CD4-positive, CD25-positive, alpha-beta regulatory T cell (primary cell): Measurements from ENCODE around the gene APCDD1L. TPM values are rescaled to one million over a fixed set of nuclear protein-coding genes. Genes with fewer than 3 reads are reported as not detected.

Experiments
- ATAC-seq, 2 donors: fragments of 150-1000 bp; cut with Tn5 transposase; one replicate each; pipeline ENCODE4 v1.10.0; 2021; ENCODE audit warnings: low read depth in 2 of 2, moderate number of reproducible peaks in 2 of 2, moderate library complexity in 1 of 2
- DNase-seq, 3 donors: peaks; one replicate each; pipeline versions ENCODE4 v3.0.0 to v3.0.0-alpha.2; 2012 to 2022; ENCODE audit warnings: mixed read lengths in 1 of 3
- H3K27ac ChIP-seq: one replicate; pipeline ENCODE4 v1.7.0; 2013; ENCODE audit warnings: mild to moderate bottlenecking, low read length; ENCODE audit not compliant: insufficient read depth, poor library complexity, severe bottlenecking
- H3K27me3 ChIP-seq: one replicate; pipeline ENCODE4 v1.7.0; 2013; ENCODE audit warnings: low read length; ENCODE audit not compliant: control insufficient read depth, insufficient read depth
- H3K36me3 ChIP-seq: one replicate; pipeline ENCODE4 v1.7.0; 2013; ENCODE audit warnings: mild to moderate bottlenecking, low read length, moderate library complexity; ENCODE audit not compliant: control insufficient read depth, insufficient read depth
- H3K4me1 ChIP-seq: 2 replicates; pipeline ENCODE4 v1.7.0; 2013; ENCODE audit warnings: mild to moderate bottlenecking, low read length; ENCODE audit not compliant: insufficient read depth, control insufficient read depth, poor library complexity, severe bottlenecking
- H3K4me3 ChIP-seq: one replicate; pipeline ENCODE4 v1.7.0; 2013; ENCODE audit warnings: low read depth, mild to moderate bottlenecking, low read length, moderate library complexity
- H3K9me3 ChIP-seq, 2 experiments: 1 replicate in 1 of 2; 2 replicates in 1 of 2; pipeline ENCODE4 v1.7.0; 2013; ENCODE audit warnings: low read length in 2 of 2, mild to moderate bottlenecking in 1 of 2, moderate library complexity in 1 of 2; ENCODE audit not compliant: control insufficient read depth in 2 of 2
- H3K27ac Mint-ChIP-seq, 3 donors: one replicate each; pipeline ENCODE4 v1.8.0; 2020 to 2022; ENCODE audit warnings: mild to moderate bottlenecking in 3 of 3, mixed read lengths in 3 of 3, moderate library complexity in 2 of 3
- H3K27me3 Mint-ChIP-seq: one replicate; pipeline ENCODE4 v1.8.0; 2022; ENCODE audit warnings: mild to moderate bottlenecking, mixed read lengths
- H3K36me3 Mint-ChIP-seq: one replicate; pipeline ENCODE4 v1.8.0; 2020; ENCODE audit warnings: mixed read lengths
- H3K4me1 Mint-ChIP-seq, 4 donors: one replicate each; pipeline ENCODE4 v1.8.0; 2020 to 2022; ENCODE audit warnings: mixed read lengths in 4 of 4, mild to moderate bottlenecking in 1 of 4
- H3K4me3 Mint-ChIP-seq, 4 donors: one replicate each; pipeline ENCODE4 v1.8.0; 2020 to 2022; ENCODE audit warnings: mild to moderate bottlenecking in 4 of 4, mixed read lengths in 4 of 4, moderate library complexity in 3 of 4
- H3K9me3 Mint-ChIP-seq, 7 donors: one replicate each; pipeline ENCODE4 v1.8.0; 2020 to 2022; ENCODE audit warnings: mixed read lengths in 7 of 7, mild to moderate bottlenecking in 3 of 7, moderate library complexity in 2 of 7
- polyA plus RNA-seq, 4 donors: library from polyadenylated mRNA; unstranded; fragments of 300-500 nt; fragmentation: Illumina TruSeq; gene quantifications; one replicate each; pipeline ENCODE4 v1.2.3, GENCODE V29; 2021
- total RNA-seq: library from RNA; stranded (reverse); gene quantifications from one replicate; pipeline ENCODE4 v1.2.3, GENCODE V29; 2022

The APCDD1L gene
- total and polyA plus RNA-seq, 5 donors from 2014 or later, result 0.62 TPM; not detected in 4

DNA sequence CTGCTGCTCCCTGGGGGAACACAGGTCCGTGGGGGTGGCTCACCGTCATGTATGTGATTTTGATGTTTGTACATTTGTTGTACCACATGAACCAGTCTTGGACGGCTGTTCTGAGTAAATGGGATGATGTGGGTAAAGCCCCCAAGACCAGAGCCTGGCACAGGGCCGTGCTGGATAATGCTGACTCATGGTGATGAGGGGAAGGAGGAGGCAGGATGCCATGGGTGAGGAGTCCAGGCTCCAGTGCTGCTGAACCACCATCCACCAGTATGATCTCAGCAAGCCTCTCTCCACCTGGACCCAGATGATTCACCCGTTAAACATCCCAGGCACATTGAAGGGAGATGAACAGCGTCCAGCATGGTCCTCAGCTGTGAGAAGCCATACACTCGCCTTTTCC, 9.6 kb upstream of the APCDD1L start:
- Mint-ChIP-seq H3K27ac (no peak overlapping the region), H3K4me3 (no peak overlapping the region), H3K27me3 (peaks cover 9% of the 10 kb centered on the region), H3K4me1 (no peaks in the 10 kb centered on the region), H3K36me3 (no peaks in the 10 kb centered on the region), H3K9me3 (peaks cover 2 to 21% (median 13%) of the 10 kb centered on the region in 7 donors)
- Histone ChIP-seq H3K27ac (no peak overlapping the region), H3K9me3 (peaks cover 15 to 19% of the 10 kb centered on the region in 2 experiments), H3K36me3 (no peaks in the 10 kb centered on the region), H3K27me3 (no peaks in the 10 kb centered on the region), H3K4me3 (no peak overlapping the region), H3K4me1 (no peaks in the 10 kb centered on the region)
- DNase-seq, result no peak
- ATAC-seq, result no peak

DNA sequence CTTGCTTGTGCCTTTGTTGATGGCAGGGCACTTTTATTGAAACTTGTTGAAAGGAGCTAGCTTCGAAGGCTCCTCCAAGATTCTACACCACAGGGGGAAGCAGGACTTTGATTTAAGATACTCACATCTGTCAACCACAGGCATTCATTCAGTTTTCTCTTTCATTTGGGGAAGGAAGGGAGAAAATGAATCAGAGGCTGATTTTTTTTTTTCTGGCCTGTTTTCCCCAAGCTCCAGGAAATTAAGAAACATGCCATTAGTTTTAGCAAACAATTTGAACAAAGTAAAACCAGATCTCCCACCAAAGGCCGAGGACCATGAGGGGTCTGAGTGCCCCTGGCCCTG, 8.7 kb upstream of the APCDD1L start:
- H3K27ac Mint-ChIP-seq, result no peak overlapping the region
- no peak overlapping the region for H3K4me3 Mint-ChIP-seq
- H3K4me3 ChIP-seq, result no peak overlapping the region
- no peaks in the 10 kb centered on the region for H3K36me3 ChIP-seq
- H3K27me3 Mint-ChIP-seq, result peaks cover 7% of the 10 kb centered on the region
- H3K9me3 ChIP-seq, result peaks cover 12% of the 10 kb centered on the region in 2 experiments
- no peak for ATAC-seq
- no peaks in the 10 kb centered on the region for H3K4me1 Mint-ChIP-seq
- H3K9me3 Mint-ChIP-seq, result peaks cover 2 to 15% (median 7%) of the 10 kb centered on the region in 7 donors
- no peaks in the 10 kb centered on the region for H3K27me3 ChIP-seq
- no peaks in the 10 kb centered on the region for H3K4me1 ChIP-seq
- no peaks in the 10 kb centered on the region for H3K36me3 Mint-ChIP-seq
- H3K27ac ChIP-seq, result no peak overlapping the region
- DNase-seq, result no peak

DNA sequence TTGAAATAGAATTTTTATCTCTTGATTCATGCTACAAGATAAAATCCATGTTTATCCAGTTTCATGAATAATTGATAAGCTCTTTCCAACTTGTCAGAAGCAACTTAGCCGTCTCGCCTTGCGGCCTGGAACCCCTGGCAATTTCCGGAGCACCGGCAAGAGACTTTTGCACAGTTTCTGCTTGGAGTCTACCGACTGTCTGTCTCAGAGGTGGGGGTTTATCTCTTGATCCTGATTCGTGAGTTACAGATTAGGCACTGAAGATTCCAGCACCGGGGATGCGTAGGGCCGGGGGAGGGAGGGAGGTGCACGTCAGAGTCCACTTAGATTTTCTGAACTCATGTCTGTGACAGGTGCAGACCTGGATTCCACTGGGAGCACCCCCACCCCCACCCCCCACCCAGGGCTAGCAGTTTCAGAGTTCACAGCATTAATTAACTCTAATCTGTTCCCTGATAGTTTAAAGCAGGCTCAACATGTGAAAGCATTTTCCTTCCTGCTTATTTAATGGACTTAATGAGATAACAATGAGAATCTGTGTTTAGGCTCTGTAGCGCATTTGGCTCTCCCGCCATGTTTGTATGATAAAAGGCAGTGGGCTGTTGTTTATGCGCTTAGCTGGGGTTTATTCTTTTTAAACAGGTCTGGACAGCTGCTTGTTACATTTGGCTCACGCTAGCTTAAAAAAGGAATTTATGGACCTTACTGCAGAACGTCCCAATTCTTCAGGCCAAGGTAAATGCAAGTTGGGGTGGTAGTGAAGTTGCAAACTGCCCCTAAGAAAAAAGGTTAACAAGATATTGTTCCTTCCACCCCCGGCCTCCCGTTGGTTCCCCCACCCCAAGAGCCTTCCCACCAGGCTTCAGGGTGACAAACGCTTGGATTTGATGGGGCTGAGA, 8.1 kb upstream of the APCDD1L start:
- Mint-ChIP-seq H3K4me3 (peak overlapping the region in 1 of 4 donors; percentile 17), H3K27ac (no peak overlapping the region), H3K9me3 (peaks cover 2 to 12% (median 6%) of the 10 kb centered on the region in 7 donors), H3K27me3 (peaks cover 1% of the 10 kb centered on the region), H3K36me3 (no peaks in the 10 kb centered on the region), H3K4me1 (no peaks in the 10 kb centered on the region)
- Histone ChIP-seq H3K4me3 (no peak overlapping the region), H3K36me3 (no peaks in the 10 kb centered on the region), H3K9me3 (peaks cover 11 to 12% of the 10 kb centered on the region in 2 experiments), H3K4me1 (no peaks in the 10 kb centered on the region), H3K27me3 (no peaks in the 10 kb centered on the region), H3K27ac (no peak overlapping the region)
- no peak for DNase-seq
- ATAC-seq, result no peak

DNA sequence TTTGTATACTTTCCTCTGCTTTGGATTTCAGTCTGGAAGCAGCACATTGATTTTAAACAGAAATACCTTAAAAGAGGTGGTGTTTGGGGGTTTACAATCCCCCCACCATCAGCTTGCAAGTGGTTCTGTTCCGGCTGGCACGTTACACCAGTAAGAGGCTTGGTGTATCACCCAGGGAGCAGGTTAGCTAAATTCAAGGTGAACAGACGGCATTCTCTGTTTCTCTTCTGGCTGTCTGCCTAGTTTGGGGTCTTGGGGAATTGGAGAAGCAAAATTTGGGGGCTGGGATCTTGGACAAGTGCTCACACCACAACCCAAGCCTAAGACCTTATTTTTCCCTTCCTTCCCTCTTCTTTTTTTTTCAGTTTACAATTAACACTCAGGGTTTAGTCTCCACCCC, 7.5 kb upstream of the APCDD1L start:
- ATAC-seq, result no peak
- H3K36me3 Mint-ChIP-seq, result no peaks in the 10 kb centered on the region
- H3K4me3 ChIP-seq, result no peak overlapping the region
- H3K27ac ChIP-seq, result no peak overlapping the region
- no peaks in the 10 kb centered on the region for H3K27me3 Mint-ChIP-seq
- peaks cover 2 to 12% (median 6%) of the 10 kb centered on the region in 7 donors for H3K9me3 Mint-ChIP-seq
- peaks cover 11 to 12% of the 10 kb centered on the region in 2 experiments for H3K9me3 ChIP-seq
- no peaks in the 10 kb centered on the region for H3K36me3 ChIP-seq
- H3K4me1 Mint-ChIP-seq, result no peaks in the 10 kb centered on the region
- H3K4me1 ChIP-seq, result no peaks in the 10 kb centered on the region
- no peaks in the 10 kb centered on the region for H3K27me3 ChIP-seq
- H3K27ac Mint-ChIP-seq, result no peak overlapping the region
- H3K4me3 Mint-ChIP-seq, result peak overlapping the region in 1 of 4 donors; percentile 17
- no peak for DNase-seq

DNA sequence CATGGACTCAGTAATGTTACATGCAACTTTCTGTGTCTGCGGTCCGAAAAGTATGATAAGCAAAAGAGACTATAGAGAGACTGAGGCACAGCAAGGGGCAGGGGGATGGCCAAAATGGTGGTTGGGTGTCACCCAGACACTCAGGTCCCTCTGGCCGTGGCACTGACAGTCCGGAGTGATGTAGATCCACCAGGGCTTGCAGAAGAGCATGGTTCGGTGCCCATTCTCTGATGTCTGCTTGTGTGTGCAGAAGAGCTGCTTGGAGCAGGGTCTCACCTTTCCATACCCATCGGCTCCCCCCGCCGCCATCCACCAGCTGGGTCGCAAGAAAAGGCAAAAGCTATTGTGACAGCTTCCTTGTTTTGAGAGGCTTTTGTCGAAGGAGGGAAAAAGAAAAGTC, 6.6 kb upstream of the APCDD1L start:
- H3K4me3 Mint-ChIP-seq, result no peak overlapping the region
- Histone ChIP-seq H3K9me3 (peaks cover 8 to 12% of the 10 kb centered on the region in 2 experiments), H3K4me1 (no peaks in the 10 kb centered on the region), H3K4me3 (no peak overlapping the region), H3K27me3 (no peaks in the 10 kb centered on the region), H3K36me3 (no peaks in the 10 kb centered on the region), H3K27ac (no peak overlapping the region)
- ATAC-seq (no peak), DNase-seq (no peak)
- H3K27ac Mint-ChIP-seq, result no peak overlapping the region
- no peaks in the 10 kb centered on the region for H3K36me3 Mint-ChIP-seq
- H3K4me1 Mint-ChIP-seq, result no peaks in the 10 kb centered on the region
- peaks cover 0 to 9% (median 4%) of the 10 kb centered on the region in 7 donors for H3K9me3 Mint-ChIP-seq
- H3K27me3 Mint-ChIP-seq, result no peaks in the 10 kb centered on the region

DNA sequence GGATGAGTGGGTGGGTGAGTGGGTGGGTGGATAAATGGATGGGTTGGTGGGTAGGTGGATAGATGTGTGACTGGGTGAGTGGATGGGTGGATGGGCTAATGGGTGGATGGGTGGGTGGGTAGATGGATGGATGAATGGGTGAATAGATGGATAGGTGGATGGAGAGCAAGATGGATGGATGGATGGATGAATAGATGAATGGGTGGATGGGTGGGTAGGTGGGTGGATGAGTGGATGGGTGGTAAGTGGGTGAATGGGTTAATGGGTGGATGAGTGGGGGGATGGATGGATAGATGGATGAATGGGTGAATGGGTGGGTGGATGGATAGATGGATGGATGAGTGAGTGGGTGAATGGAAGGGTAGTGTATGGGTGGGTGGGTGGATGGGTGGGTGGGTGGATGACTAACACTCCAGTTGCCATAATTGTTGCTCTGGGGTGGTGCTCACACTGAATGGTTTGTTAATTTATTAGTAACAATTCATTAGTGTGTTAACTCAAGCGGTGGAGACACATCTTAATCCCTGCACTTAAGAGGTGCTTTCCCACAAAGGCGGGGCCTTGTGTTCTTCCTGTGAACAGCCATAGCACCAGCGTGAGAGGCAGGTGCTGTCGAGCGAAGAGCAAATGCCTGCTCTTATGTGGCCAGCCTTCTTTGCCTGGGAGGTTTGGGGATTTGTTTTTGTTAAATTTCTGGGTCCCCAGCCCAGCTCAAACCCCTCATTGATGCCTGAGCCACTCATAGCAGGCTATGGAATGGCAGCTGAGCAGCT, 4.9 kb upstream of the APCDD1L start:
- Mint-ChIP-seq H3K27me3 (peaks cover 14% of the 10 kb centered on the region), H3K27ac (no peak overlapping the region), H3K36me3 (no peaks in the 10 kb centered on the region), H3K4me3 (no peak overlapping the region), H3K9me3 (peaks cover 0 to under 1% (median 0%) of the 10 kb centered on the region in 7 donors), H3K4me1 (no peaks in the 10 kb centered on the region)
- ATAC-seq, result no peak
- H3K9me3 ChIP-seq, result no peaks in the 10 kb centered on the region
- no peaks in the 10 kb centered on the region for H3K36me3 ChIP-seq
- no peak overlapping the region for H3K27ac ChIP-seq
- H3K4me1 ChIP-seq, result no peaks in the 10 kb centered on the region
- no peak for DNase-seq
- H3K4me3 ChIP-seq, result no peak overlapping the region
- no peaks in the 10 kb centered on the region for H3K27me3 ChIP-seq

DNA sequence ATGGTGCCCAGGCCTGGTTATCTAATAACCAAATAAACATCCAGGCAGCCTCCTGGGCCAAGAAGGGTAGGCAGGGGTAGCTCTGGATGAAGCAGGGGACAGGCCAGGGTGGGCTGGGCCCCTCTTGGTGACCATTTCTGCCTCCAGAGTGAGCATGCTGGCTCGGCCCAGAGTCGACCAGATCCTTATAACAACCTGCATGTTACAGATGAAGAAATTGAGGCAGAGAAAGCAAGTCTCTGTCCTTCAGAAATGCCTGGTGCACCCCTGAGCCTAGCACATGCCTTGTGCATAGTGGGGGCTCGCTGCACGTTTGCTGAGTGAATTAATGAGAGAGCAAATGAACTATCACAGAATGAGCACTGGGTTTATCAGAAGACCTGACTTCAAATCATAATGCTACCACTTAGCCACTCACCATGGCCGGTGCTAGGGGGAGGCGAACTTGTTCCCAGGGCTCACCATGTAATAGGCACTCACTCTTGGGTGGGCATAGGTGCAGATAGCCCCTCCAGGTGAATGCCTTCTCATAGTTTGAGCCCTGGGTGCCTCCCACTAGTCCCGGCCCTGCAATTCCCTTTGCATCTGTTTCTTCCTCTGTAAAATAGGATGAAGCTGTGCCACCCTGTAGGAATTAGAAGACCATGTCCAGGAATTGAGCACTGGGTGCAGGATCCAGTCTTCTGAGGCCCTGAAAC, 3.8 kb upstream of the APCDD1L start:
- H3K36me3 Mint-ChIP-seq, result no peaks in the 10 kb centered on the region
- Histone ChIP-seq H3K4me3 (no peak overlapping the region), H3K4me1 (no peaks in the 10 kb centered on the region), H3K27me3 (no peaks in the 10 kb centered on the region), H3K36me3 (no peaks in the 10 kb centered on the region), H3K27ac (no peak overlapping the region), H3K9me3 (no peaks in the 10 kb centered on the region)
- H3K9me3 Mint-ChIP-seq, result no peaks in the 10 kb centered on the region
- DNase-seq, result no peak
- ATAC-seq, result no peak
- no peaks in the 10 kb centered on the region for H3K4me1 Mint-ChIP-seq
- no peak overlapping the region for H3K4me3 Mint-ChIP-seq
- peaks cover 17% of the 10 kb centered on the region for H3K27me3 Mint-ChIP-seq
- H3K27ac Mint-ChIP-seq, result no peak overlapping the region
